SK-N-SH treated with all-trans-retinoic acid at 6 μM for 48 hours (cell line): Measurements from ENCODE around the gene IFT80.

Source experiments
- ATAC-seq: fragments of 200-7000 bp; cut with Tn5 transposase; 3 replicates; pipeline ENCODE4 v1.9.1; 2020; ENCODE audit warnings: mild to moderate bottlenecking, moderate library complexity
- ARNTL ChIP-seq: fragments of 450-650 bp; formaldehyde crosslinking; IDR thresholded peaks from 2 replicates; pipeline ENCODE4 v1.5.0; 2020; ENCODE audit warnings: low read depth, mild to moderate bottlenecking, moderate library complexity, borderline replicate concordance
- BACH2 ChIP-seq: fragments of 250-450 bp; sonication (Bioruptor Pico); IDR thresholded peaks from 2 replicates; pipeline ENCODE4 v1.9.0; 2021; ENCODE audit warnings: mild to moderate bottlenecking, borderline replicate concordance
- CSDC2 ChIP-seq: fragments of 250-450 bp; sonication (Bioruptor Pico); IDR thresholded peaks from 2 replicates; pipeline ENCODE4 v1.5.0; 2020; ENCODE audit warnings: mild to moderate bottlenecking, moderate library complexity
- ESRRG ChIP-seq: fragments of 250-450 bp; sonication (Bioruptor Pico); IDR thresholded peaks from 2 replicates; pipeline ENCODE4 v1.6.1; 2021; ENCODE audit warnings: mild to moderate bottlenecking
- GLIS3 ChIP-seq: fragments of 250-450 bp; sonication (Bioruptor Pico); IDR thresholded peaks from 2 replicates; pipeline ENCODE4 v1.5.0; 2020; ENCODE audit warnings: mild to moderate bottlenecking, moderate library complexity
- ISL1 ChIP-seq: fragments of 250-450 bp; sonication (Bioruptor Pico); IDR thresholded peaks from 2 replicates; pipeline ENCODE4 v2.1.2; 2022; ENCODE audit warnings: mild to moderate bottlenecking, moderate library complexity
- OSR1 ChIP-seq: fragments of 250-450 bp; sonication (Bioruptor Pico); IDR thresholded peaks from 2 replicates; pipeline ENCODE4 v1.8.0; 2022; ENCODE audit warnings: moderate library complexity, mild to moderate bottlenecking, inconsistent platforms
- RARB ChIP-seq: fragments of 250-450 bp; sonication (Bioruptor Pico); IDR thresholded peaks from 2 replicates; pipeline ENCODE4 v1.8.0; 2021; ENCODE audit warnings: mild to moderate bottlenecking, moderate library complexity
- SNAI2 ChIP-seq: fragments of 250-450 bp; sonication (Bioruptor Pico); IDR thresholded peaks from 2 replicates; pipeline ENCODE4 v1.5.0; 2020; ENCODE audit warnings: mild to moderate bottlenecking, moderate library complexity
- TCF4 ChIP-seq: fragments of 250-450 bp; sonication (Bioruptor Pico); IDR thresholded peaks from 2 replicates; pipeline ENCODE4 v1.8.0; 2021; ENCODE audit warnings: mild to moderate bottlenecking, moderate library complexity, borderline replicate concordance
- ZC3H10 ChIP-seq: fragments of 250-450 bp; sonication (Bioruptor Pico); IDR thresholded peaks from 2 replicates; pipeline ENCODE4 v1.5.1; 2021; ENCODE audit warnings: mild to moderate bottlenecking, moderate library complexity
- ZFP3 ChIP-seq: fragments of 250-450 bp; sonication (Bioruptor Pico); IDR thresholded peaks from 2 replicates; pipeline ENCODE4 v1.5.0; 2020; ENCODE audit warnings: mild to moderate bottlenecking, moderate library complexity
- ZFP30 ChIP-seq: fragments of 450-650 bp; formaldehyde crosslinking; IDR thresholded peaks from 2 replicates; pipeline ENCODE4 v1.5.0; 2022; ENCODE audit warnings: mild to moderate bottlenecking, moderate library complexity
- ZNF565 ChIP-seq: fragments of 450-650 bp; formaldehyde crosslinking; conservative IDR thresholded peaks from 2 replicates; pipeline ENCODE4 v1.5.0; 2020; ENCODE audit warnings: low read depth, mild to moderate bottlenecking, moderate library complexity
- ZNF70 ChIP-seq: fragments of 450-650 bp; formaldehyde crosslinking; IDR thresholded peaks from 2 replicates; pipeline ENCODE4 v1.5.0; 2020; ENCODE audit warnings: mild to moderate bottlenecking, moderate library complexity
- ZNF8 ChIP-seq: fragments of 450-650 bp; formaldehyde crosslinking; IDR thresholded peaks from 2 replicates; pipeline ENCODE4 v1.5.0; 2020; ENCODE audit warnings: mild to moderate bottlenecking, moderate library complexity
- TF ChIP-seq, protein P1 (sequence below): fragments of 250-450 bp; sonication (Bioruptor Pico); IDR thresholded peaks from 2 replicates; pipeline ENCODE4 v1.5.1; 2021; ENCODE audit warnings: mild to moderate bottlenecking, moderate library complexity
- TF ChIP-seq, protein P2 (sequence below): fragments of 250-450 bp; sonication (Bioruptor Pico); IDR thresholded peaks from 2 replicates; pipeline ENCODE4 v1.5.1; 2020; ENCODE audit warnings: low read depth, mild to moderate bottlenecking, moderate library complexity
- TF ChIP-seq, protein P3 (sequence below): fragments of 250-450 bp; sonication (Bioruptor Pico); IDR thresholded peaks from 2 replicates; pipeline ENCODE4 v1.5.0; 2020; ENCODE audit warnings: mild to moderate bottlenecking, moderate library complexity
- TF ChIP-seq, protein P4 (sequence below): fragments of 250-450 bp; sonication (Bioruptor Pico); IDR thresholded peaks from 2 replicates; pipeline ENCODE4 v1.8.0; 2021; ENCODE audit warnings: low read depth, mild to moderate bottlenecking, moderate library complexity, borderline replicate concordance
- TF ChIP-seq, protein P5 (sequence below): fragments of 250-450 bp; sonication (Bioruptor Pico); IDR thresholded peaks from 2 replicates; pipeline ENCODE4 v1.8.0; 2020; ENCODE audit warnings: mild to moderate bottlenecking, moderate library complexity, borderline replicate concordance

Gene IFT80

DNA sequence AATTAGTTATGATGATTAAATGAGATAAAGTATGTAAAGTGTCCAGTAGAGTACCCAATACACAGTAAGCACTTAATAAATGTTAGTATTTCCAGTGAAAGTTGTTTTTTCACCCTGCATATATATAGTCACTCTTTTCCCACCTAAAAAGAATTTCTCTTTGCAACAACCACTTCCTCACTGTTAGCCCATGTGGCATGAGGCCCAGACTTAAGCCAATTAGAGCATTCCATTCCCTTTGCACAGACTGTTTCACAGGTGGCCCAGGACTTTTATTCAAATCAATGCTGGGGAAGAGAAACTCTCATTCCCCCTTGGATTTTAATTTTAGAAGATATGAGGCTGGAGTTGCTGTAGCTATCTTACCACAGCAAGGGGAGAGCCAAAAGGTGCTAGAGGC is 3.7 kb downstream of the IFT80 start:
- TF ChIP-seq ISL1 (CRISPR knock-in tag) (peak; percentile 65), SNAI2 (CRISPR knock-in tag) (0 out of 2 replicates have a peak, but pooled peaks have one; percentile 68), RARB (CRISPR knock-in tag) (no peak)
- peak; percentile 54 for ATAC-seq

DNA sequence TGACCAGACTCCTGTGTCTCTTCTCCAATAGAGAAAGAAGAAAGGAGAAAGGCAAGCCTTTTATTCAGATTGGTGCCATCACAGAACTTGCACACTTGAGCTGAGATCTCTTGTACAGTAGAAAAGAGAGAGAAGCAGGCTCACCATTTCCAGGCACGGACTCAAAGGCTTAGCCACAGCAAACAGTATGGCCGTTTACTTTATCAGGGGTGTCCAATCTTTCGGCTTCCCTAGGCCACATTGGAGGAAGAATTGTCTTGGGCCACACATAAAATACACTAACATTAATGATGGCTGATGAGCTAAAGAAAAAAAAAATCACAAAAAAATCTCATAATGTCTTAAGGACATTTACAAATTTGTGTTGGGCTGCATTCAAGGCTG is 5.0 kb downstream of the IFT80 start:
- TF ChIP-seq ZNF8 (CRISPR knock-in tag) (no peak), GLIS3 (CRISPR knock-in tag) (no peak), RARB (CRISPR knock-in tag) (no peak), ESRRG (CRISPR knock-in tag) (no peak), ZFP3 (no peak), ZC3H10 (CRISPR knock-in tag) (no peak), SNAI2 (CRISPR knock-in tag) (no peak), TCF4 (CRISPR knock-in tag) (no peak), ARNTL (no peak), ZNF565 (CRISPR knock-in tag) (no peak), BACH2 (no peak), ZNF70 (CRISPR knock-in tag) (no peak)
- TF ChIP-seq, protein P1, sequence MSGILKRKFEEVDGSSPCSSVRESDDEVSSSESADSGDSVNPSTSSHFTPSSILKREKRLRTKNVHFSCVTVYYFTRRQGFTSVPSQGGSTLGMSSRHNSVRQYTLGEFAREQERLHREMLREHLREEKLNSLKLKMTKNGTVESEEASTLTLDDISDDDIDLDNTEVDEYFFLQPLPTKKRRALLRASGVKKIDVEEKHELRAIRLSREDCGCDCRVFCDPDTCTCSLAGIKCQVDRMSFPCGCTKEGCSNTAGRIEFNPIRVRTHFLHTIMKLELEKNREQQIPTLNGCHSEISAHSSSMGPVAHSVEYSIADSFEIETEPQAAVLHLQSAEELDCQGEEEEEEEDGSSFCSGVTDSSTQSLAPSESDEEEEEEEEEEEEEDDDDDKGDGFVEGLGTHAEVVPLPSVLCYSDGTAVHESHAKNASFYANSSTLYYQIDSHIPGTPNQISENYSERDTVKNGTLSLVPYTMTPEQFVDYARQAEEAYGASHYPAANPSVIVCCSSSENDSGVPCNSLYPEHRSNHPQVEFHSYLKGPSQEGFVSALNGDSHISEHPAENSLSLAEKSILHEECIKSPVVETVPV (CRISPR knock-in tag) = no peak
- TF ChIP-seq, protein P2, sequence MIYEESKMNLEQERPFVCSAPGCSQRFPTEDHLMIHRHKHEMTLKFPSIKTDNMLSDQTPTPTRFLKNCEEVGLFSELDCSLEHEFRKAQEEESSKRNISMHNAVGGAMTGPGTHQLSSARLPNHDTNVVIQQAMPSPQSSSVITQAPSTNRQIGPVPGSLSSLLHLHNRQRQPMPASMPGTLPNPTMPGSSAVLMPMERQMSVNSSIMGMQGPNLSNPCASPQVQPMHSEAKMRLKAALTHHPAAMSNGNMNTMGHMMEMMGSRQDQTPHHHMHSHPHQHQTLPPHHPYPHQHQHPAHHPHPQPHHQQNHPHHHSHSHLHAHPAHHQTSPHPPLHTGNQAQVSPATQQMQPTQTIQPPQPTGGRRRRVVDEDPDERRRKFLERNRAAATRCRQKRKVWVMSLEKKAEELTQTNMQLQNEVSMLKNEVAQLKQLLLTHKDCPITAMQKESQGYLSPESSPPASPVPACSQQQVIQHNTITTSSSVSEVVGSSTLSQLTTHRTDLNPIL (CRISPR knock-in tag) = no peak
- TF ChIP-seq, protein P3, sequence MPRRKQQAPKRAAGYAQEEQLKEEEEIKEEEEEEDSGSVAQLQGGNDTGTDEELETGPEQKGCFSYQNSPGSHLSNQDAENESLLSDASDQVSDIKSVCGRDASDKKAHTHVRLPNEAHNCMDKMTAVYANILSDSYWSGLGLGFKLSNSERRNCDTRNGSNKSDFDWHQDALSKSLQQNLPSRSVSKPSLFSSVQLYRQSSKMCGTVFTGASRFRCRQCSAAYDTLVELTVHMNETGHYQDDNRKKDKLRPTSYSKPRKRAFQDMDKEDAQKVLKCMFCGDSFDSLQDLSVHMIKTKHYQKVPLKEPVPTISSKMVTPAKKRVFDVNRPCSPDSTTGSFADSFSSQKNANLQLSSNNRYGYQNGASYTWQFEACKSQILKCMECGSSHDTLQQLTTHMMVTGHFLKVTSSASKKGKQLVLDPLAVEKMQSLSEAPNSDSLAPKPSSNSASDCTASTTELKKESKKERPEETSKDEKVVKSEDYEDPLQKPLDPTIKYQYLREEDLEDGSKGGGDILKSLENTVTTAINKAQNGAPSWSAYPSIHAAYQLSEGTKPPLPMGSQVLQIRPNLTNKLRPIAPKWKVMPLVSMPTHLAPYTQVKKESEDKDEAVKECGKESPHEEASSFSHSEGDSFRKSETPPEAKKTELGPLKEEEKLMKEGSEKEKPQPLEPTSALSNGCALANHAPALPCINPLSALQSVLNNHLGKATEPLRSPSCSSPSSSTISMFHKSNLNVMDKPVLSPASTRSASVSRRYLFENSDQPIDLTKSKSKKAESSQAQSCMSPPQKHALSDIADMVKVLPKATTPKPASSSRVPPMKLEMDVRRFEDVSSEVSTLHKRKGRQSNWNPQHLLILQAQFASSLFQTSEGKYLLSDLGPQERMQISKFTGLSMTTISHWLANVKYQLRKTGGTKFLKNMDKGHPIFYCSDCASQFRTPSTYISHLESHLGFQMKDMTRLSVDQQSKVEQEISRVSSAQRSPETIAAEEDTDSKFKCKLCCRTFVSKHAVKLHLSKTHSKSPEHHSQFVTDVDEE (CRISPR knock-in tag) = no peak
- TF ChIP-seq, protein P4, sequence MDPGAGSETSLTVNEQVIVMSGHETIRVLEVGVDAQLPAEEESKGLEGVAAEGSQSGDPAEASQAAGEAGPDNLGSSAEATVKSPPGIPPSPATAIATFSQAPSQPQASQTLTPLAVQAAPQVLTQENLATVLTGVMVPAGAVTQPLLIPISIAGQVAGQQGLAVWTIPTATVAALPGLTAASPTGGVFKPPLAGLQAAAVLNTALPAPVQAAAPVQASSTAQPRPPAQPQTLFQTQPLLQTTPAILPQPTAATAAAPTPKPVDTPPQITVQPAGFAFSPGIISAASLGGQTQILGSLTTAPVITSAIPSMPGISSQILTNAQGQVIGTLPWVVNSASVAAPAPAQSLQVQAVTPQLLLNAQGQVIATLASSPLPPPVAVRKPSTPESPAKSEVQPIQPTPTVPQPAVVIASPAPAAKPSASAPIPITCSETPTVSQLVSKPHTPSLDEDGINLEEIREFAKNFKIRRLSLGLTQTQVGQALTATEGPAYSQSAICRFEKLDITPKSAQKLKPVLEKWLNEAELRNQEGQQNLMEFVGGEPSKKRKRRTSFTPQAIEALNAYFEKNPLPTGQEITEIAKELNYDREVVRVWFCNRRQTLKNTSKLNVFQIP (CRISPR knock-in tag) = no peak
- TF ChIP-seq, protein P5, sequence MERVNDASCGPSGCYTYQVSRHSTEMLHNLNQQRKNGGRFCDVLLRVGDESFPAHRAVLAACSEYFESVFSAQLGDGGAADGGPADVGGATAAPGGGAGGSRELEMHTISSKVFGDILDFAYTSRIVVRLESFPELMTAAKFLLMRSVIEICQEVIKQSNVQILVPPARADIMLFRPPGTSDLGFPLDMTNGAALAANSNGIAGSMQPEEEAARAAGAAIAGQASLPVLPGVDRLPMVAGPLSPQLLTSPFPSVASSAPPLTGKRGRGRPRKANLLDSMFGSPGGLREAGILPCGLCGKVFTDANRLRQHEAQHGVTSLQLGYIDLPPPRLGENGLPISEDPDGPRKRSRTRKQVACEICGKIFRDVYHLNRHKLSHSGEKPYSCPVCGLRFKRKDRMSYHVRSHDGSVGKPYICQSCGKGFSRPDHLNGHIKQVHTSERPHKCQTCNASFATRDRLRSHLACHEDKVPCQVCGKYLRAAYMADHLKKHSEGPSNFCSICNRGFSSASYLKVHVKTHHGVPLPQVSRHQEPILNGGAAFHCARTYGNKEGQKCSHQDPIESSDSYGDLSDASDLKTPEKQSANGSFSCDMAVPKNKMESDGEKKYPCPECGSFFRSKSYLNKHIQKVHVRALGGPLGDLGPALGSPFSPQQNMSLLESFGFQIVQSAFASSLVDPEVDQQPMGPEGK (CRISPR knock-in tag) = no peak

DNA sequence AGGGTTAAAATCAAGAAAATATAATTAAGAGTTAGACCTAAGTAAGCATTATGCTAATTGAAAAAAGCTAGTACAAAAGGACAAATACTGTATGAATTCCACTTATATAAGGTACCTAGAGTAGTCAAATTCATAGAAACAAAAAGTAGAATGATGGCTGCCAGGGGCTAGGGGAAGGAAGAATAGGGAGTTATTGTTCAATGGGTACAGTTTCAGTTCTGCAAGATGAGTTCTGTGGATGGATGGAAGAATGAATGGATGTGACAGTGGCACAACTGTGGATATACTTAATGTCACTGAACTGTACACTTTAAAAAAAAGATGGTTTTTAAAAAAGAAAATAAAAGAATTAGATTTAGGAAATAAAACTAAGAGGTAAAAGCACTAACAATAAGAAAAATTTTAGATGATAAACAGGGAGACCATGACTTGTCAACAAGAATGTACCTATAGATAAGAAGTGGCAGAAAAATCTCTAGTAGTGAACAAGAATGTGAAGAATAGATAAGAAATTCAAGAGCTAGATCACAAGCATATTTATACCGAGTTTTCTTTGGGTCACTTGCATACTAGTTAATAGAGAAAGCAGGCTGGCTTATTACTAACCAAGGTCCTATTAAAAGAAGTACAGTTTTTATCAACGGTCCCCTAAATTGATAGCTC is 5.5 kb downstream of the IFT80 start:
- ATAC-seq = no peak

More for the DNA sequence above, 5.0 kb downstream of the IFT80 start:
- ATAC-seq = no peak

More for the DNA sequence above, 5.5 kb downstream of the IFT80 start:
- TF ChIP-seq, protein P3 (CRISPR knock-in tag) = no peak
- TF ChIP-seq GLIS3 (CRISPR knock-in tag) = no peak
- TF ChIP-seq ISL1 (CRISPR knock-in tag) = no peak
- no peak for TF ChIP-seq OSR1
- no peak for TF ChIP-seq ESRRG (CRISPR knock-in tag)
- no peak for TF ChIP-seq TCF4 (CRISPR knock-in tag)
- TF ChIP-seq CSDC2 = no peak
- TF ChIP-seq, protein P4 (CRISPR knock-in tag) = no peak
- no peak for TF ChIP-seq RARB (CRISPR knock-in tag)
- no peak for TF ChIP-seq ZFP30 (CRISPR knock-in tag)
- TF ChIP-seq ARNTL = no peak
- TF ChIP-seq, protein P5 (CRISPR knock-in tag) = no peak
- TF ChIP-seq SNAI2 (CRISPR knock-in tag) = no peak
- TF ChIP-seq BACH2 = no peak
